Choroid plexus epithelial cell (primary cell): ENCODE measurements around the gene RIMKLB.
A peak's percentile ranks its signal among the peaks of the same experiment; 100 is the strongest.

Source experiments
- DNase-seq: peaks from one replicate; pipeline ENCODE4 v3.0.0-alpha.2; 2010; ENCODE audit warnings: low read depth
- H3K4me3 ChIP-seq: 2 replicates; pipeline ENCODE4 v1.5.1; 2011; ENCODE audit warnings: low read depth, mild to moderate bottlenecking, control low read depth, low read length, moderate library complexity
- CTCF ChIP-seq: conservative IDR thresholded peaks from 2 replicates; pipeline ENCODE4 v1.5.1; 2011; ENCODE audit warnings: low read depth, mild to moderate bottlenecking, control low read depth, inconsistent platforms, low read length, moderate library complexity

The RIMKLB gene

GRCh38 chr12:8697476-8698131 lies at the start of gene RIMKLB:
TSS of gene RIMKLB (plus strand) at chr12:8697991. CDS start at chr12:8713867, 15,876 bp downstream.
- no peak for TF ChIP-seq CTCF
- DNase-seq: peak; percentile 71
- H3K4me3 ChIP-seq: peak within 1 kb of the TSS; percentile 90

GRCh38 chr12:8648576-8649205 lies 49.1 kb upstream of the RIMKLB start:
- no peak overlapping the region for H3K4me3 ChIP-seq
- DNase-seq: no peak
- no peak for TF ChIP-seq CTCF

- no peak for TF ChIP-seq CTCF
- no peak overlapping the region for H3K4me3 ChIP-seq
- DNase-seq: no peak
These were observed 42.4 kb upstream of the RIMKLB start for GRCh38 chr12:8655421-8655820.

GRCh38 chr12:8658346-8658745 lies 39.4 kb upstream of the RIMKLB start:
- TF ChIP-seq CTCF: no peak
- H3K4me3 ChIP-seq: no peak overlapping the region
- DNase-seq: peak; percentile 26

GRCh38 chr12:8661016-8661415 lies 36.8 kb upstream of the RIMKLB start:
- no peak for TF ChIP-seq CTCF
- no peak overlapping the region for H3K4me3 ChIP-seq
- DNase-seq: no peak

GRCh38 chr12:8661751-8662150 lies 36.0 kb upstream of the RIMKLB start:
- H3K4me3 ChIP-seq: no peak overlapping the region
- DNase-seq: no peak
- TF ChIP-seq CTCF: no peak

- no peak within 1 kb of the TSS for H3K4me3 ChIP-seq
- no peak for TF ChIP-seq CTCF
- no peak for DNase-seq
These were observed 35.2 kb upstream of the RIMKLB start, which contains the start of gene MFAP5 for GRCh38 chr12:8662593-8662992. TSS of gene MFAP5 (minus strand) at chr12:8662826. CDS start at chr12:8662104, 722 bp downstream.
